BJ (cell line): Measurements from ENCODE around the gene FAU. TPM values are rescaled to one million over a fixed set of nuclear protein-coding genes. Genes with fewer than 3 reads are reported as not detected.

ENCODE experiments used
- CTCF ChIA-PET: fragments of 350-600 bp; formaldehyde crosslinking; extraction: SDS; loops from one replicate; lab custom pipeline; 2021; ENCODE audit warnings: antibody characterized with exemption, inconsistent platforms; lab: Yijun Ruan, JAX
- POLR2A ChIA-PET: fragments of 300-600 bp; sonication (Branson Sonifier 250); formaldehyde crosslinking; extraction: SDS; loops from one replicate; lab custom pipeline; 2021; ENCODE audit warnings: antibody characterized with exemption; lab: Charles Lee
- DNase-seq: peaks from one replicate; pipeline ENCODE4 v3.0.0-alpha.2; 2011; ENCODE audit warnings: low read depth
- H3K27me3 ChIP-seq: 2 replicates; pipeline ENCODE4 v1.6.0; 2011; ENCODE audit warnings: low read length; ENCODE audit not compliant: control insufficient read depth, insufficient read depth
- H3K36me3 ChIP-seq: 2 replicates; pipeline ENCODE4 v1.5.1; 2011; ENCODE audit warnings: low read length; ENCODE audit not compliant: control insufficient read depth, insufficient read depth
- H3K4me3 ChIP-seq: 2 replicates; pipeline ENCODE4 v1.5.1; 2011; ENCODE audit warnings: low read depth, mild to moderate bottlenecking, control low read depth, low read length
- CTCF ChIP-seq: IDR thresholded peaks from 2 replicates; pipeline ENCODE4 v1.5.1; 2011; ENCODE audit warnings: low read depth, mild to moderate bottlenecking, control low read depth, inconsistent platforms, low read length, moderate library complexity; ENCODE audit not compliant: insufficient read depth
- polyA plus RNA-seq: library from polyadenylated mRNA; depleted of rRNA; stranded (reverse); fragments of >200 nt; gene quantifications from 2 replicates; pipeline ENCODE4 v1.2.3, GENCODE V29; 2011

FAU gene
- polyA plus RNA-seq, 1 experiment, result 474 TPM

DNA sequence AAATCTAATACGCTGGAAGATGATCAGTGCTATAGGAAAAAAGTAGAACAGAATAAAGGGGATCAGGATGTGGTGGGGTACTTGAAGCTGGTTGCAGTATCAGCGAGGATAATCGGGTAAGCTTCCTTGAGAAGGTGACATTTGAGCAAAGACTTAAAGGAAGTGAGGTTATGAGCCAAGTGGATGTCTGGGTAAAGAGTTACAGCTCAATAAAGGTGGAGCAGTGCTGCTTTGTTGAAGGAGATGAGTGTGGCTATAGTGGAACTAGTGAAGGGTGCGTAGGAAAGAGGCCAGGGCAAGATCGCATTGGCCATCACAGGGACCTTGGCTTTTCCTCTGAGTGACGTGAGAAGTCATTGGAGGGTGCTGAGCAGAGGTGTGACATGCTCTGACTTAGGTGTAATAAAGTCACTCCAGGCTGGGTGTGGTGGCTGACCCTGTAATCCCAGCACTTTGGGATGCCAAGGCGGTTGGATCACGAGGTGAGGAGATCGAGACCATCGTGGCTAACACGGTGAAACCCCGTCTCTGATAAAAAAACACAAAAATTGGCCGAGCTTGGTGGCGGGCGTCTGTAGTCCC, 14.7 kb upstream of the FAU start:
- TF ChIP-seq CTCF, result no peak
- DNase-seq, result no peak
- H3K27me3 ChIP-seq, result no peaks in the 10 kb centered on the region
- H3K4me3 ChIP-seq, result no peak overlapping the region
- ChIA-PET CTCF (interaction anchor here (1.1 to 1.3 kb wide), 3 partner anchors 8 to 125 kb away, joined by 3 read pairs; partner anchors contain the start of gene POLA2), POLR2A (no interaction called here)
- H3K36me3 ChIP-seq, result peaks cover 9% of the 10 kb centered on the region

DNA sequence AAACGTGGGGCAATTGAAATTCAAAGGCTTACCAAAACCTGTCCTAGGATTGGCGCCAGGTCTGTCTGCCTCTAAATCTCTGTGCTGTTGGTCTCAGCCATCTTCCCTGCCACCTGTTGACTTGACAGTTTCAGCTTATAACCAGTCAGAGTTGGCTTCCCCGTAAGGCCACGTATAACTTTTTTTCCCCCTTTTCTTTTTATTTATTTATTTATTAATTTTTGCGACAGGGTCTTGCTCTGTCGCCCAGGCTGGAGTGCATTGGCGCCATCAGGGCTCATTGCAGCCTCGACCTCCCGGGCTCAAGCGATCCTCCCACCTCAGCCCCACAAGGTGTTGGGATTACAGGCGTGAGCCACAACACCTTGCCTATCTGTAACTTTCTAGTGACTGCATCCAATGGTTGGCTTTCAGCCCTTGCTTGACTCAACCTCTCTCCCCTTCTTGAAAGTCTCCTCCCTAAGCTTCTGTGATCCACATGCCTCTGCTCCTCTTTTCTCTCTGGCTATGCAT, 13.8 kb upstream of the FAU start:
- DNase-seq, result no peak
- ChIA-PET CTCF (interaction anchor here (0.9 to 1.3 kb wide), 10 partner anchors 9 to 644 kb away, joined by 3 to 11 read pairs (median 3); partner anchors contain the start of genes CAPN1, POLA2, TM7SF2 and ZNHIT2), POLR2A (interaction anchor here (1.1 to 1.3 kb wide), 2 partner anchors 14 to 129 kb away, joined by 4 to 5 read pairs; partner anchors contain the start of genes FAU and MRPL49)
- peak overlapping the region; percentile 84 for H3K4me3 ChIP-seq
- peaks cover 18% of the 10 kb centered on the region for H3K36me3 ChIP-seq
- no peak for TF ChIP-seq CTCF
- H3K27me3 ChIP-seq, result no peaks in the 10 kb centered on the region

GRCh38 chr11:65134952-65135632, 13.2 kb upstream of the FAU start:
- CTCF ChIA-PET, result interaction anchor here (0.7 to 1.4 kb wide), 11 partner anchors 11 to 644 kb away, joined by 3 to 11 read pairs (median 3); partner anchors contain the start of genes CAPN1, POLA2, TM7SF2 and ZNHIT2

DNA sequence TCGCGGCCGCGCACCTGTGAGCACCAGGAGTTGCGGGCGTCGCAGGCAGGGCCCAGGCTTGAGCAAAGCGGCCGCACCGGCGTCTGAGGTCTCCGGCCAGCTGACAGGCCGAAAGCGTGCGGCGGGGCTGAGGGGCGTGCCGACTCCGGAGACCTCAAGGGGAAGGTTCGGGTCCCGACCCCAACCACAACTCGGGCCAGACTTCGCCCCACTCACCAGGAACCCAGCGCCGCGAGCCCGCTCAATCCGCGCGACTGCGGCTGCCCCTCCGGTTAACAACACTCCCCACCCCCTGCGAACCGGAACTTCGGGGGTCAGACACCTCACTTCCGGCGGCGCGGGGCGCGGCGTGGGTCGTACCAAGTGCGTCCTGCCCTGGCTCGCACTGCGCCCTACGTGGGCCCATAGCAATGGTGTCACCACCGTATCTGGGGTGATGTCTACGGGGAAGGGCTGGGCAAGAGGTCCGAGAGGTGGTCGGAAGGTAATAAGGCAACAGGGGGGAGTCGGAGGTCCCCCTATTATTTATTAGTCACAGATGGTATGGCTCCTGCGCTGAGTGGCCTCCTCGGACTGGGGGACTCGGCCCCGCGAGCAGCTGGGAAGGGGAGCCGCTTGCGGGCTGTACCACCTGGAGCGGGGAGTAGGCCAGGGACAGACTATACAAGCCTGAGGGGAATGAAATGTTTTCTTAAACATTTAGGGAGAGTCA, 12.5 kb upstream of the FAU start, which contains the start of gene SYVN1:
Gene SYVN1, minus strand, starts transcription at position 280 of the 712 bp plus-strand sequence. CDS start 918 bp downstream, outside the sequence.
- no peak for TF ChIP-seq CTCF
- DNase-seq, result no peak
- H3K27me3 ChIP-seq, result no peaks in the 10 kb centered on the region
- H3K4me3 ChIP-seq, result peak within 1 kb of the TSS; percentile 84
- ChIA-PET POLR2A (interaction anchor here (0.6 to 1.3 kb wide), 2 partner anchors 12 to 120 kb away, joined by 3 to 5 read pairs; partner anchors contain the start of genes FAU and MRPL49), CTCF (interaction anchor here (0.5 to 1.4 kb wide), 10 partner anchors 10 to 645 kb away, joined by 3 to 11 read pairs (median 4); partner anchors contain the start of genes CAPN1, TM7SF2 and ZNHIT2)
- H3K36me3 ChIP-seq, result peaks cover 30% of the 10 kb centered on the region

More at GRCh38 chr11:65134952-65135632, 13.2 kb upstream of the FAU start:
- peak; percentile 87 for DNase-seq
- no peaks in the 10 kb centered on the region for H3K27me3 ChIP-seq
- H3K36me3 ChIP-seq, result peaks cover 23% of the 10 kb centered on the region
- H3K4me3 ChIP-seq, result peak overlapping the region; percentile 84
- POLR2A ChIA-PET, result interaction anchor here (0.6 to 1.3 kb wide), 3 partner anchors 13 to 128 kb away, joined by 3 to 5 read pairs (median 4); partner anchors contain the start of genes FAU and MRPL49
- no peak for TF ChIP-seq CTCF
